GM19351 (cell line): ENCODE measurements around the gene TRAF2.

Experiments
- ATAC-seq: cut with Tn5 transposase; IDR thresholded peaks from one replicate; pipeline ENCODE4 v1.9.1; 2021; ENCODE audit warnings: mild to moderate bottlenecking, moderate library complexity; ENCODE audit not compliant: unreplicated experiment

The TRAF2 gene

DNA sequence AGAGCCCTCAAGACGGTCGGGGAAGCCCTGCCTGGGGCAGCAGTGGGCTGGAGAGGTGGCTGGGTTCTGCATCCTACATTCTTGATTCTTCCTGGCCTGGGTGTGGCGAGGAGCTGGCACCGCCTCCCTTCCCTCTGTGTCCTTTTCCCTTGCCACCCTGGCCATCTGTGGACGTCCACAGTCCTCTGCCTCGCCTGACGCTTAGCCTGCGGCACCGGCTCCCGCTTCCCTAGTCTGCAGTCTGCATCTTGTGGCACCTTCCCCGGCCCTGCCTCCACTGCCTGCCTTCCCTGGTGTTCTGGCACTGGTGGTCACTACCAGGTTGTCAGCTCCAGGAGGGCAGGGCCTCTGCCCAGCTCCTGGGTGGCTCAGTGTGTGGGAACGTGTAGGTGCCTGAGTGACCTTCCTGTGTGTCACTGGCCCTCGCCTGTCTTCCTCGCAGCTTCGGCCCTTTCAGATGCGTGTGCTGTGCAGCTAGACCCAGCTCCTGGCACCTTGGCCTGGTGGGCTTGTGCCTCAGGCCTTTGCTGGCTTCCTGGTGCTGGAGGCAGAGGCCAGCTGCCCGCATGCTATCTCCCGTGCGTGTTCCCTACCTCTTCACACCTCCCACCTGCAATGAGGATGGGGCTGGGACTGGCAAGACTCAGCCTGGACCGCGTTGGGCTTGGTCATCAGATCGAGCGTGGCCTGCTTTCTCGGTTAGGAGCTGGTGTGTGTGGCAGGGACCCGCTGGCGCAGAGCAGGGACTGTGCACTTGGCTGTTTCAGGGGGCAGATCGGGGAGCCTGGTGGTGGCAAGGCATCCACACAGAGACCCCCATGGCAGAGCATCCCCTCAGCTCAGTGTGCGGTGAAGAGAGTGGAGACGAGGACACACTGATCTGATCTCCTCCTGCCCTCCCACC, 20.9 kb downstream of the TRAF2 start:
- no peak for ATAC-seq

DNA sequence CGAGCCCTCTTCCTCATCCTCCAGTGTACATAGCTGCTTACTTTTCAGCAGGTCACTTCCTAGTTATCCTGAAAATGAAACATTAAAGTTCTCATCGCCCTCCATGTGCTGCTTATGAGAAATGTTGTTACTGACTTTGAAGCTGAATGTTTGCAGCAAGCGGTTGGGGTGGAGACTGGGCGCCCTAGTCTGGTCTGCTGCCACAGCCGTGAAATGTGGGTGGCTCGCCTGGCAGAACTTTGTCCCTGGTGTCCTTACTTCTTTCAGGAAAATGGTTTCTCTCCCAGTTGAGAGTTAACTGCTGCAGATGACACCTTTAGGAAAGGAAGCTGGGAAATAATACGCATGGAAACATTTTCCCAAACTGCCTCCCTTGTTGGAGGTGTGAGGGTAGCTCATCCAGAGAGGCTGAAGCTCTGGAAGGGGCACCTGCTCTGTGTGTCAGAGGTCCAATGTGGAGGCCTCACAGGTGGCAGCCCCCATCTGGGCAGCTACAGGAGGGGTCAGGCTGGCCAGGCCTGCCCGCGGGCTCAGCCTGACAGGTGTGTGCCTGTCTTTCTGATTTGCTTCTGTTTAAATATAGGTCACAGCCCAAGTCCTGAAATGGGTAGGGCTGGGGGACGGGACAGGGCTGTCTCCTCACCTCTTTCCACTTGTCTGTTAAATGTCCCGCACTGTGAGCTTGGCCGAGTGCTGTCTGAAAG, 24.0 kb downstream of the TRAF2 start:
- ATAC-seq, result no peak

DNA sequence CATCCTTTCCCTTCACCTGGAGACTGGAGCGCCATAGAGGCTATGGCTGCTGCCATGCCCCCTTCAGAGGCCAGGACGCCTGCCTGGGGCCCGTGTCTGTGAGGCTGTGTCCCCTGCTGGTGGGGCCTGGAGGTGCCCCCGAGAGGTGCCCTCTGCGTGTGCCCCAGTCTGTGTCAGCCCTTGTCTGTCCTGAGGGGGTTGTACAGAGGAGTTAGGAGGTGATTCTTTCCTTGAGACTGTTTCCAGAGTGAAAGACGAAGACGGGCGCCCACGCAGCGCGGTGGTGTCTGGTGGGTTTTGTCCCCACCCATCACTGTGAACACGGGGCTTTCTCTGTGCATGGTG, 24.6 kb downstream of the TRAF2 start:
- ATAC-seq, result no peak

DNA sequence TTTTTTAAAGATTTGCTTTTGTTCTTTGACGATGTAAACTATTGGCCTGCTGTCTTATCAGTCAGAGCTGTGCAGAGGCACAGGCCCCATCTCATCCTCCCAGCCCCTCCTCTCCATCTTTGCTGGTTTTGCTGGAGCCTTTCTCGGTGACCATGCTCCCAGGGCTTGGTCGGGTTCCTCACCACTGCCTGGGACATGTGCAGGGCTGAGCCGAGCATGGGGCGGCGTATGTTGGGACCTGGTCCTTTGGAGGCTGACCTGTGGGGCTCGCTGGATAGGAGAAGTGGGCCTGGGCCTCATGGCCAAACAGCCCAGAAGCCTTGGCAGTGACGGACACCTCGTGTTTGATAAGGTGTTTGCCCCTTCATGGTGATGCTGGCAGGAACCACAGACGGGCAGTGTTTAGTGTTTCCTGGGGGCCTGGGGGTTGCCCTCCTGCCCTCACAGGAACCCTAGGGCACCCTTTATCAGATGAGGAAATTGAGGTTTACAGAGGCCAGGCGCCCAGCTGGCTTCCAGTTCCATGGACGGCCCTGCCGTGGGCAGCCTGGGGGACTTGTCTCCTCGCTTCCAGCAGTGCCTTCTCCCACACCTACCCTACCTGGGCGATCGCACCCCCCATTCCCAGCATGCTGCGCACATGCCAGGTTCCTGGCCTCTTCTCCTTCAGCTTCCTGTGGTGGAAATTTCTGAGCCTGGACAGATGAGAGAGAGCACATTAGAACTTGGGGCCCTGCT, 27.6 kb downstream of the TRAF2 start:
- no peak for ATAC-seq

DNA sequence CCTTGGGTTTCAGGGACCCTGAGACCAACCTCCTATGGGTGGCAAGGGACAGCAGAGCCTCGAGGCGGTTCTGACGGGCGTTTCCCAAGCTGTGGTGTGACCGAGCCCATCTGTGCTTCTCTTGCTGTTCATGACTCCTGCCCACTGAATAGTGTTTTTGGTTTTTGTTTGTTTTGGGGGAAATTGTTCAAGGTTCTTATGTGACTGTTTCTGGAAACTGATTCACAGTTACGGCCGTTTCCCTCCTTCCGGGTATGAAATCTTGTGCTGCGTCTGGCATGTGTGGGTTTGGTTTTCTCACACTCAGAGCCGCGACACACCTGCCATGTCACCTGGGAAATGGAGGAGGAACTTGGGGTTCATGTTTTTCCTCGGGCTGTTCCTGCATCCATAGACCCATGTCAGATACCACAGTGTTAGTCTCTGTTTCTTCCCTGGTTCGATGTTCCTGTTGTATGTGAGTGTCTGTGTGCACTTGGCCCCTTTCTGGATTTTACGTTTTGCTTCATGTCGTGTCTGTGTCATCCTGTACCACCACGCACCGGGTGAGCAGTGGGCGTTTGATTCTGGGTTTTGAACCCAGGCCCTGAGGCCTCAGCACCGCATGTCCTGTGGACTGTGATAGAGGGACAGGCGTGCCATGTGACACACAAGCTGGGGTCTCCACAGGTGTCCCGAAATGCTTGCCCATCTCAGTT, 29.5 kb downstream of the TRAF2 start:
- no peak for ATAC-seq

DNA sequence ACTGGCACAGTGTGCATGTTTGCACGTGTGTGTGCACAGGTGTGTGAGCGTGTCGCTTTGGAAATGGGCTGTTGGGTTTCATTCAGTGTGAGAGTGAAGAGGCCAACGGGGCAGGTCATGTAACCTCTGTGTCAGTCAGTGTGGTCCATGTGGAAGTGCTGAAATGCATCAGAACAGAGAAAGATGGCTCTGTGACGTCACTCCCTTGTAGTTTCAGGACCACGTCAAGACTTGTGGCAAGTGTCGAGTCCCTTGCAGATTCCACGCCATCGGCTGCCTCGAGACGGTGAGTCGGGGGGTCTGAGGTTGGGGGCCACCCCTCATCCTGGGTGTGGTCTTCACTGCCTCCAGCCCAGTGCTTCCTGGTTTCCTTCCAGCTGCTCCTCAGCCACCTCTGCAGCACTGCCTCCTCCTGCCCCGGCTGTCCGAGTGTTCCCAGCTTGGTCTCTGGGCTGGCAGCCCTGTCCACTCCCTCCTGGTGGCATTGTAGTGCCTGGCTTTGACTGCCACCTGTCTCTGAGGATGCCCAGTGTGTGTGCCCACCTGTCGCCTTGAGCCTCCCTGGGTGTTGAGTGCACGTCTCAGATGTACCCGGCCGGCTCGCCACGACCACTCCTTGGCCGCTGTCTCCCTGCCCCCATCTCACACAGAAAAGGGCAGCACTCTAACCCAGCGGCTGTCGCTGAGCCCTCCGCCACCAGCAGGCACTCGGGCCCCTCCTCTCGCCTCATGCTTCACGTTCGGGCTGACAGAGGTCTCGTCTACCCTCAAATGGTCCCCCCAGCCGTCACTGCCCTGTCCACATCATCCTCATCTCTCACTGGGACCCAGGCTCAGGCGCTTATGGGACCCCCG, 30.2 kb downstream of the TRAF2 start:
- no peak for ATAC-seq

DNA sequence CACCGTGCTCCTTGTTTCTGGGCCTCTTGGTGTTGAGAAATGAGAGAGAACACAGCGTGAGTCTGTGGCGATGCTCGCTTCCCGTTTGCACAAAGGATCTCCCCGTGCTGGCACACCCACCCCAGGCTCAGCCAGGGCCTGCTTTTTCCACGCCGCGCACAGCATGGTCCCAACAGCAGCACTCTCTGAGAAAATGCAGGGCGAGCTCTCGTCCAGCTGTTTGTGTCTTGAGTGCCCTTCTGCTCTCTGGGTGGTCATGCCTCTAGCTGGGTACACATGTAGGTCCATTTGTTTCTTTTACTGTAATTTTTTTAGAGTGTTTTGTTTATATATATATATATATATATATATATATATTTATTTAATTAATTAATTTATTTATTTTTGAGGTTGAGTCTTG, 31.6 kb downstream of the TRAF2 start:
- ATAC-seq, result no peak

DNA sequence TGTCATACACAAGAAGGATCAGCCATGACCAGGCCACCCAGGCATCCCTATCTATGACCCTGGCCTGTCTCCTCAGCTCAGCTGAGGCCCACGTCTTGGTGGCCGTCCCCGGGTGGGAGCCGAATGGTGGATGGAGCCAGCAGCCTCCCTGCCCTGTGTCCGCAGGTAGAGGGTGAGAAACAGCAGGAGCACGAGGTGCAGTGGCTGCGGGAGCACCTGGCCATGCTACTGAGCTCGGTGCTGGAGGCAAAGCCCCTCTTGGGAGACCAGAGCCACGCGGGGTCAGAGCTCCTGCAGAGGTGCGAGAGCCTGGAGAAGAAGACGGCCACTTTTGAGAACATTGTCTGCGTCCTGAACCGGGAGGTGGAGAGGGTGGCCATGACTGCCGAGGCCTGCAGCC, 33.8 kb downstream of the TRAF2 start:
- no peak for ATAC-seq

DNA sequence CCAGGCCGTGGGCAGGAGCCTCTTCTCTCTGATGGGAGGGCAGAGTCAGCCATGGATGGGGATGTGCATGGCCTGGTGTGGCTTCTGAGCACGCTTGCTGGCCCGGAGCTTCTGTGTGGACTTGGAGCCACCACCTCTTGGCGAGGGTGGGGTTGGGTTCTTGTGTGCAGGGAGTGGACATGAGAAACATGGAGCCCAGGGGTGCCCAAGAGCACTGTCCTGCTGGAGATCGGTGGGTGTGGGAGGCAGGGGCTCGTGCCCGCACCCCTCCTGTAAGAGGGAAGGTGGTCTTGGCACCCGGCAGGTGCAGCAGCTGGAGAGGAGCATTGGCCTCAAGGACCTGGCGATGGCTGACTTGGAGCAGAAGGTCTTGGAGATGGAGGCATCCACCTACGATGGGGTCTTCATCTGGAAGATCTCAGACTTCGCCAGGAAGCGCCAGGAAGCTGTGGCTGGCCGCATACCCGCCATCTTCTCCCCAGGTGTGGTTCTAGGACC, 34.5 kb downstream of the TRAF2 start:
- no peak for ATAC-seq

DNA sequence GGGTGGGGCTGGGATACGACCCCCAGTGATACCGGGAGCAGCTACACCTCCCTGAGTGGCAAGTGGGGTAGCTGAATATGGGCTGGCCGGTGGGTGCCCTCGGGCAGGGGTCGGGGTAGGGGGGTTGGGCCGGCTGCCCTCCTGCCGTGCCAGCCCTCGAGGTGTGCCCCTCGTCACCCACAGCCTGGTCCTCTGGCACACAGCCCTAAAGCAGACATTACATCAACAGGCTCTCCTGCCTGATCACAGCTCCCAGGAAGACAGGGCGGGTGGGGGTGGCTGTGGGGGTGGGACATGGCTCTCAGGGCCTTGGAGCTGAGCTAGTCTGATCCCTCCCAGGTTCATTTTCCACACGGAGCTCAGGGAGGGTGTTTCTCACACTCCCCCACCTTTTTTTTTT, 35.0 kb downstream of the TRAF2 start:
- no peak for ATAC-seq

DNA sequence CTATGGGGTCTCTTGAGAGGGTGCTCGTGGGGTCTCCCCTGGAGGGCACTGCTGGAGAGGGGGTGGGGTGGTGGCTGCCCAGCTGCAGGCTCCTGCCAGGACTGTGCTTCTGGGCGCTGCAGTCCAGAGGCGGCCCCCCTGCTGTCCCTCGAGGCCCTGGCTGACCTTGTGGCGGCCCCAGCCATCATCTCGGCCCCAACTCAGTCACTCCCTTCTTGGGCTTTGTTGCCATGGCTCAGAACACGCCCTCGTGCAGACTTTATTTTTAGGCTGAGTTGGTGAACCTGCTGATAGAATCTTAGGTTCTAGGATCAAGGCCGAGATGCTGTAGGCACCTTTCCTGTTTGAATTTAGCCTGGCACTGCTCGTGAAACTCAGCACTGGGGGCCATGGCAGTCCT, 35.4 kb downstream of the TRAF2 start:
- no peak for ATAC-seq

DNA sequence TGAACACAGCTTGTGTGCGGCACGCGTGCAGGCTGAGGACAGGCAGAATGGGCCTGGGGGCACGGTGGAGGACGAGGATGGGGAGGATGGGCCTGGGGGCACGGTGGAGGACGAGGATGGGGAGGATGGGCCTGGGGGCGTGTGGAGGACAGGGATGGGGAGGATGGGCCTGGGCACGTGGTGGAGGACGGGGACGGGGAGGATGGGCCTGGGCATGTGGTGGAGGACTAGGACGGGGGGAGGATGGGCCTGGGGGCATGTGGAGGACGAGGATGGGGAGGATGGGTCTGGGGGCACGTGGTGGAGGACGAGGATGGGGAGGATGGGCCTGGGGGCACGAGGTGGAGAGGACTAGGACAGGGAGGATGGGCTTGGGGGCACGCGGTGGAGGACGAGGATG, 36.2 kb downstream of the TRAF2 start:
- ATAC-seq, result no peak

DNA sequence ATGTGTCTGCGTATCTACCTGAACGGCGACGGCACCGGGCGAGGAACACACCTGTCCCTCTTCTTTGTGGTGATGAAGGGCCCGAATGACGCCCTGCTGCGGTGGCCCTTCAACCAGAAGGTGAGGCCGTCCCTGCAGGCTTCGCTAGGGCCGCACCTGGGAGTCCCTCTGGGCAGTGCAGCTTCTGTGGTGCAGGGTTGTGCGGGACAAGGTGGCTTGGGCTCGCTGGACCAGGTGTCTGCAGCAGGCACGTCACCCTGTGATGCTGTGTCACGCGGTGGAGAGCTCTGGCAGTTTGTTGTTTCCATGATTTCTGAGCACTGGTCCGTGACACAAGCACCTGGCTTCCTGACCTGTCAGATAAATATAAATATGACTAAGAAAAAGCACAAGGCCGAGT, 37.6 kb downstream of the TRAF2 start:
- ATAC-seq, result no peak

DNA sequence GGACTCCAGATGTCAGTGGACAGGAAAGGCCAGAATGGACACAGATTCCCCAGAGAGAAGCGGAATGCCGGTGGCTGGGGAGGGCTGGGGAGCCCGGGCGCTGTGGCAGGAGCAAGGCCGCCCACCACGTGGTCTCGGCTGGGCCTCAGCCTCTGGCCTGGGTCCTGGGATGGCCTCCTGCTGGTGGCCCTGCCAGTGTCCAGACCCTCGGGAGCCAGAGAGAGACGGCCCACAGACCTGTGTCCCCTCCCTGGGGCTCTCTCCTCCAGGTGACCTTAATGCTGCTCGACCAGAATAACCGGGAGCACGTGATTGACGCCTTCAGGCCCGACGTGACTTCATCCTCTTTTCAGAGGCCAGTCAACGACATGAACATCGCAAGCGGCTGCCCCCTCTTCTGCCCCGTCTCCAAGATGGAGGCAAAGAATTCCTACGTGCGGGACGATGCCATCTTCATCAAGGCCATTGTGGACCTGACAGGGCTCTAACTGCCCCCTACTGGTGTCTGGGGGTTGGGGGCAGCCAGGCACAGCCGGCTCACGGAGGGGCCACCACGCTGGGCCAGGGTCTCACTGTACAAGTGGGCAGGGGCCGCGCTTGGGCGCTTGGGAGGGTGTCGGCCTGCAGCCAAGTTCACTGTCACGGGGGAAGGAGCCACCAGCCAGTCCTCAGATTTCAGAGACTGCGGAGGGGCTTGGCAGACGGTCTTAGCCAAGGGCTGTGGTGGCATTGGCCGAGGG, 39.3 kb downstream of the TRAF2 start:
- no peak for ATAC-seq

DNA sequence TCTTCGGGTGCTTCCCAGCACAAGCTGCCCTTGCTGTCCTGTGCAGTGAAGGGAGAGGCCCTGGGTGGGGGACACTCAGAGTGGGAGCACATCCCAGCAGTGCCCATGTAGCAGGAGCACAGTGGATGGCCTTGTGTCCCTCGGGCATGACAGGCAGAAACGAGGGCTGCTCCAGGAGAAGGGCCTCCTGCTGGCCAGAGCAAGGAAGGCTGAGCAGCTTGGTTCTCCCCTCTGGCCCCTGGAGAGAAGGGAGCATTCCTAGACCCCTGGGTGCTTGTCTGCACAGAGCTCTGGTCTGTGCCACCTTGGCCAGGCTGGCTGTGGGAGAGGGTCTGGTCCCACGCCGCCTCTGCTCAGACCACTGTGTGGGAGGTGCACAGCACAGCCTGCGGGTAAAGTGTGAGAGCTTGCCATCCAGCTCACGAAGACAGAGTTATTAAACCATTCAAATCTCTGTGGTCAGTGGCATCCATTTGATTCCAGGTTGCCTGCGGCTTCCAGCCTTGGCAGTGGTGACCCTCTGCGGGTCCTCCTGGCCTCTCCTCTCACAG, 39.9 kb downstream of the TRAF2 start:
- no peak for ATAC-seq

DNA sequence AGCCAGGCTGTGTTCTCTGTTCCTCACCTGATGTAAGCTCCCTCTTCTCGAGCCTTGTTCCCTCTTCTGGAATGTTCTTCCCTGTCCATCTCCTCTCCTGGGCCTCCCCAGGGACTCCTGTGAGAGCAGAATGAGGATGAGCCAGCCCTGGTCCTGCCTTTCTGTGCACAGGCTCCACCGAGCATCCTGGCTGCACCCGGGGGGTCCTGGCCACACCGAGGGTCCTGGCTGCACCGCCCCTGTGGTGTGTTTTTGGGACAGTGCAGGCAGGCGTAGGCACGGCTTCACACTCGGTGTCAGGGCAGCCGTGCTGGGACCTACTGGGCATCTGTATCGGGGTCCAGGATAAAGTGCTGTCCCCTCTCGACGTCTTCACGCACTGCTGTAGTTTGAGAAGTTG, 40.4 kb downstream of the TRAF2 start:
- no peak for ATAC-seq

DNA sequence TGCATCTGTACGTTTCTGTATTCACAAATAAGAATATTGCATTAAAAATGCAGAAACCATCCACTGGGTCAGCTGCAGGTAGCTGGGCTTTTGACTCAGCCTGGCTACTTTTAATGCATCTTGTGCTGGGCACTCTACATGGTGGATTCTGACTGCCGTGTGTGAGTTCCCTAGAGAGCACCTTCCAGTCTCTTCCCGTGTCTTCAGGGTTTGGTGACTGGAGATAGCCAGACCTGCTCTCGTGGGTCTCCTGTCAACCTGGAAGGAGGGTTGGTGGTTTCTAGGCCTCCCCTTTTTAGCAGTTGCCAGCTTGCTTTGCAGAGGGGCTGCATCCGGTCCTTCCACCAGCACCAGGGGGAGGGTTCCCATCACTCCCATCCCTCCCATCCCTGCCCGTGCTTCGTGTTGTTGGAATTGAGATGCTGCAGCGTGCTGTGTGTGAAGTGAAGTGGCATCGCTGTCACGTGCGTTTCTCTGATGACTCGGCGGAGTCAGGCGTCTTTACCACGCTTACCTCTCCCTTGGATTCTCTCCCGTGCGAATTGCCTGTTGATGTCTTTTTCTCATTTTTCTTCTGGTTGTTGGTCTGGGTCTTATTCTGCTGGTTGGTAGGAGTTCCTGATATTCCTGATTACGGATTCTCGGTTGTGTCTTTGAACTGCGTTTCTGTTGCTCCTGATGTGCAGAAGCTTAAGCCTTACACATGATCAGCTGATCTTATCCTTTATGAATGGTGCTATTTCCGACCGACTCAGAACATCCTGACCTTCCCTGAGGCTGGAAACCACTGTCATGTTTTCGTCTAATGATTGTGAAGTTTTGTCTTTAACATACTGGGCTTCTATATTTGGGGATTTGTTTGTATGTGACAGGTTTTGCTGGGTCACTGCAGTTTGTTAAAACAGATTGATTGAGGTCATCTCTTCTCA, 41.3 kb downstream of the TRAF2 start:
- no peak for ATAC-seq

DNA sequence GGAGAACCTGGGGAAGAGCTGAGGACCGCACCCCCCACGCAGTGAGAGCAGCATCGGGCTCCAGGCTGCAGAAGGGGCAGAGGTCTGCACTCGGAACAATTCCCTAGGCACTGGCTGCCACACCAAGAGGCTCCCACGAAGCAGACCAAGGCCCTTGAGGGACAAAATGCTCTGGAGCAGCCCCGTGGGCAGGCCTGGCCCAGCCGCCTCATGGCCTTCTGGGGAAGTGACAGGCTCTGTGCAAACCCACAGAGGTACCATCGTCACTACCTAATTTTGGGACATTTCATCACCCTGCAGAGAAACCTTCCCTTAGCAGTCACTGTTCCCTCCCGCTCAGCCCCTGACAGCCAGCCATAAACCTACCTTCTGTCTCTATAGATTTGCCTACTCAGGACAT, 42.3 kb downstream of the TRAF2 start:
- ATAC-seq, result no peak
